Activated naive CD8-positive, alpha-beta T cell treated with anti-CD3 and anti-CD28 coated beads, Interleukin-2, amount 50 U/mL, for 24 hours (primary cell): ENCODE measurements around the gene FAM227B.
"Not testable (repeated sequence)": the region's sequence is repeated elsewhere in the genome, so short reads cannot be mapped to it uniquely, and the experiment has no call there.

Source experiments
- ATAC-seq: fragments of 150-1000 bp; cut with Tn5 transposase; one replicate; pipeline ENCODE4 v1.10.0; 2021
- DNase-seq: peaks from one replicate; pipeline ENCODE4 v3.0.0; 2021
- H3K27ac Mint-ChIP-seq: one replicate; pipeline ENCODE4 v1.8.0; 2021; ENCODE audit warnings: mild to moderate bottlenecking, mixed read lengths
- H3K27me3 Mint-ChIP-seq: one replicate; pipeline ENCODE4 v1.8.0; 2021; ENCODE audit warnings: mixed read lengths
- H3K36me3 Mint-ChIP-seq: one replicate; pipeline ENCODE4 v1.8.0; 2021; ENCODE audit warnings: low read depth, mixed read lengths
- H3K4me1 Mint-ChIP-seq: one replicate; pipeline ENCODE4 v1.8.0; 2021; ENCODE audit warnings: mixed read lengths
- H3K4me3 Mint-ChIP-seq: one replicate; pipeline ENCODE4 v1.8.0; 2021; ENCODE audit warnings: mild to moderate bottlenecking, moderate library complexity, mixed read lengths
- H3K9me3 Mint-ChIP-seq: one replicate; pipeline ENCODE4 v1.8.0; 2021; ENCODE audit warnings: mixed read lengths

The FAM227B gene

GRCh38 chr15:49423021-49423420 is 197.6 kb downstream of the FAM227B start, which contains the start of gene FGF7:
TSS of gene FGF7 (plus strand) at chr15:49423242. CDS start at chr15:49424298, 1,056 bp downstream.
- Mint-ChIP-seq H3K9me3 (no peaks in the 10 kb centered on the region), H3K27me3 (no peaks in the 10 kb centered on the region), H3K36me3 (no peaks in the 10 kb centered on the region), H3K4me1 (peaks cover 4% of the 10 kb centered on the region), H3K4me3 (no peak within 1 kb of the TSS), H3K27ac (peak within 1 kb of the TSS; percentile 49)
- ATAC-seq (no peak), DNase-seq (no peak)

GRCh38 chr15:49421991-49422390 is 198.6 kb downstream of the FAM227B start:
- peaks cover 4% of the 10 kb centered on the region for H3K4me1 Mint-ChIP-seq
- H3K36me3 Mint-ChIP-seq: no peaks in the 10 kb centered on the region
- DNase-seq (peak; percentile 3), ATAC-seq (no peak)
- H3K27me3 Mint-ChIP-seq: no peaks in the 10 kb centered on the region
- no peaks in the 10 kb centered on the region for H3K9me3 Mint-ChIP-seq
- peak overlapping the region; percentile 49 for H3K27ac Mint-ChIP-seq
- H3K4me3 Mint-ChIP-seq: no peak overlapping the region

- no peak for DNase-seq
- Mint-ChIP-seq H3K36me3 (no peaks in the 10 kb centered on the region), H3K4me3 (no peak overlapping the region), H3K4me1 (peaks cover 4% of the 10 kb centered on the region), H3K27ac (no peak overlapping the region), H3K9me3 (no peaks in the 10 kb centered on the region), H3K27me3 (peaks cover 5% of the 10 kb centered on the region)
- ATAC-seq: no peak
Observed at GRCh38 chr15:49418811-49419210, 201.8 kb downstream of the FAM227B start.

DNA sequence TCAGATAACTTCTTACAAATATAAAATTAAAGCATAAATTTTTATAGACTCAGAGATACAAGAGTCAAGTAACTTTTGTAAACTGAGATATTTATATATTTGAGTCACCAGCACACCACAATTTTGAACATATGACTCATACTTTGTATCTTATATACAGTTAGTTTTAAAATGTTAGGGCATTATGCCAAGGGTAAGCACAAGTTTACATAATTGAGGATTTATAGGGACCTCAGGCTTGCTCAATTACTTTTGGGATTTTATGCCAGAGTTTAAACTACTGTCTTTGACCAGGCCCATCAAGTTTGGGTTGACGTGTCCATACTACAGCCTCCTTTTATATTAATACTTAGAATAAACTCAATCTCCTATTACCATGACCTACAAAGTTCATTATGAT is 205.0 kb downstream of the FAM227B start:
- Mint-ChIP-seq H3K27me3 (peaks cover 5% of the 10 kb centered on the region), H3K27ac (no peak overlapping the region), H3K4me3 (no peak overlapping the region), H3K36me3 (no peaks in the 10 kb centered on the region), H3K9me3 (no peaks in the 10 kb centered on the region), H3K4me1 (no peaks in the 10 kb centered on the region)
- ATAC-seq (no peak), DNase-seq (no peak)

DNA sequence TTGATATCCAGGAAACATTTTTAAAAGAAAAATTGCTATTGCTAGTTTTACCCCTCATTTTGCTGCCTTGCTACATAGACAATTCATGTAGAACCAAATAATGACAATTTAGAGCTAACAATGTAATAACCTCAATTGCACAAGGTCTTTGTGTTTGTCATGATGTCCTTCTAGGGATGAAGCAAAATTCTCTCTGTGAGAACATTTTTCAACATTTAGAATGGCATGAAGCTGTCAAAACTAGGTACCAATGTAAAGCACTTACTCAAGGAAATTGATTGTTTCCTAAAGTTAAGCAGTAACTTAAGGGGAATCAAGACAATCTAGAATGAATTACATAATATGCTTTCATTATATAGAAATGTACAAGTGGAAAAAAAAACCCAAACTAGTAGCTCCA is 205.5 kb downstream of the FAM227B start:
- ATAC-seq: no peak
- H3K27me3 Mint-ChIP-seq: peaks cover 5% of the 10 kb centered on the region
- no peak for DNase-seq
- no peaks in the 10 kb centered on the region for H3K4me1 Mint-ChIP-seq
- no peaks in the 10 kb centered on the region for H3K9me3 Mint-ChIP-seq
- H3K4me3 Mint-ChIP-seq: no peak overlapping the region
- H3K36me3 Mint-ChIP-seq: no peaks in the 10 kb centered on the region
- no peak overlapping the region for H3K27ac Mint-ChIP-seq

DNA sequence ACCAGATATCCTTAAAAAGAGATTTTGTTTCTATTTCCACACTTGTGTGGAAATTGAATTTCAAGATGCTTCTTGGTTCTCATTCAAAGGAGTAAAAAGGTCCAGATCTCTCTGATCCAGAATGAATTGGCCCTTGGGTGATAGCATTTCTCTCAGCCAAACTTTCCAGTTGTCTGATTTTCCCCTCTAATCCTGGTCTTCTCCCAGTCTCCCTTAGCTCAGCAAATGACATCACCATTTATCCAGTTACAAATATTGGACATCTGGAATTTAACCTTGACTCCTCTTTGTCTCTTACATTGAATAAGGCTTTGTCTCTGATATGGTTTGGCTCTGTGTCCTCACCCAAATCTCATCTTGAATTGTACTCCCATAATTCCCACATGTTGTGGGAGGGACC is 207.8 kb downstream of the FAM227B start:
- Mint-ChIP-seq H3K4me3 (no peak overlapping the region), H3K4me1 (no peaks in the 10 kb centered on the region), H3K27ac (no peak overlapping the region), H3K27me3 (peaks cover 5% of the 10 kb centered on the region), H3K9me3 (no peaks in the 10 kb centered on the region), H3K36me3 (no peaks in the 10 kb centered on the region)
- no peak for ATAC-seq
- no peak for DNase-seq

- ATAC-seq: no peak
- Mint-ChIP-seq H3K27me3 (peaks cover 5% of the 10 kb centered on the region), H3K36me3 (no peaks in the 10 kb centered on the region)
Observed at GRCh38 chr15:49410641-49411040, 210.0 kb downstream of the FAM227B start.

GRCh38 chr15:49406352-49407118 is 214.1 kb downstream of the FAM227B start:
- Mint-ChIP-seq H3K9me3 (peaks cover 17% of the 10 kb centered on the region), H3K27ac (no peak overlapping the region), H3K27me3 (no peaks in the 10 kb centered on the region), H3K4me3 (no peak overlapping the region), H3K4me1 (no peaks in the 10 kb centered on the region), H3K36me3 (no peaks in the 10 kb centered on the region)
- no peak for ATAC-seq
- DNase-seq: no peak

More at GRCh38 chr15:49410641-49411040, 210.0 kb downstream of the FAM227B start:
- no peak overlapping the region for H3K4me3 Mint-ChIP-seq
- H3K9me3 Mint-ChIP-seq: no peaks in the 10 kb centered on the region
- no peaks in the 10 kb centered on the region for H3K4me1 Mint-ChIP-seq
- DNase-seq: no peak
- no peak overlapping the region for H3K27ac Mint-ChIP-seq

GRCh38 chr15:49402515-49403296 is 217.9 kb downstream of the FAM227B start:
- H3K4me3 Mint-ChIP-seq, H3K36me3 Mint-ChIP-seq, H3K27me3 Mint-ChIP-seq, H3K27ac Mint-ChIP-seq, ATAC-seq, H3K4me1 Mint-ChIP-seq, DNase-seq: not testable (repeated sequence)
- H3K9me3 Mint-ChIP-seq: peaks cover 17% of the 10 kb centered on the region

DNA sequence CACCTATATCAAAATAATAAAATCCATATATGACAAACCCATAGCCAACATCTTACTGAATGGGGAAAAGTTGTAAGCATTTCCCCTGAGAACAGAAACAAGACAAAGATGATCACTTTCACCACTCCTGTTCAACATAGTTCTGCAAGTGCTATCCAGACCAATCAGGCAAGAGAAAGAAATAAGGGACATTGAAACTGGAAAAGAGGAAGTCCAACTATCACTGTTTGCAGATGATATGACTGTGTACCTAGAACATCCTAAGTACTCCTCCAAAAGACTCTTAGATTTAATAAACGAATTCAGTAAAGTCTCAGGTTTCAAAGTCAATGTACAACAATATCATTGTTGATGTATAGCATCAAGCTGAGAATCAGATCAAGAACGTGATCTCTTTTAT is 233.1 kb downstream of the FAM227B start:
- DNase-seq (no peak), ATAC-seq (no peak)
- no peaks in the 10 kb centered on the region for H3K27me3 Mint-ChIP-seq
- no peak overlapping the region for H3K27ac Mint-ChIP-seq
- peaks cover 3% of the 10 kb centered on the region for H3K36me3 Mint-ChIP-seq
- H3K9me3 Mint-ChIP-seq: peaks cover 4% of the 10 kb centered on the region
- no peaks in the 10 kb centered on the region for H3K4me1 Mint-ChIP-seq
- H3K4me3 Mint-ChIP-seq: no peak overlapping the region

GRCh38 chr15:49383266-49383665 is 237.4 kb downstream of the FAM227B start:
- H3K27me3 Mint-ChIP-seq: no peaks in the 10 kb centered on the region
- DNase-seq: no peak

DNA sequence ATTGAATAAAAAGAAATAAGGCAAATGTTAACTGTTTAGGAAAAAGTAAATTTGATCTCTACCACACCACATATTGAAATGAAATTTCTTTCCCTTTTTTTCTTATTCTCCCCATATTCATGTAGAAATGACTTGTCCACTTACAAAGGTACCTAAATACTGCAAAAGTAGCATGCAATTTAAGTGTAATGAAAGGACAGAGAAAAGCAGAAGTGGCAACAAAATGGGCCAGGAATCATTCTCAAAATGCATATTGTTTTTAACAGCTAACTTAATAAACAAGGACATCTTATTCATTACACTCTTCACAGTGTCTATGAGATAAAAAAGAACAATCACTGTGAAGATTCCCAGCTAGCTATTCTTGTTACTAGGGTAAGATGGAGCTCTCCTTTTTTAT is 238.2 kb downstream of the FAM227B start:
- ATAC-seq (no peak), DNase-seq (no peak)
- Mint-ChIP-seq H3K27me3 (no peaks in the 10 kb centered on the region), H3K9me3 (peaks cover 4% of the 10 kb centered on the region), H3K4me1 (no peaks in the 10 kb centered on the region), H3K36me3 (peaks cover 3% of the 10 kb centered on the region), H3K27ac (no peak overlapping the region), H3K4me3 (no peak overlapping the region)

More at GRCh38 chr15:49383266-49383665, 237.4 kb downstream of the FAM227B start:
- Mint-ChIP-seq H3K27ac (no peak overlapping the region), H3K36me3 (peaks cover 3% of the 10 kb centered on the region), H3K9me3 (peaks cover 4% of the 10 kb centered on the region), H3K4me3 (no peak overlapping the region), H3K4me1 (no peaks in the 10 kb centered on the region)
- ATAC-seq: no peak

DNA sequence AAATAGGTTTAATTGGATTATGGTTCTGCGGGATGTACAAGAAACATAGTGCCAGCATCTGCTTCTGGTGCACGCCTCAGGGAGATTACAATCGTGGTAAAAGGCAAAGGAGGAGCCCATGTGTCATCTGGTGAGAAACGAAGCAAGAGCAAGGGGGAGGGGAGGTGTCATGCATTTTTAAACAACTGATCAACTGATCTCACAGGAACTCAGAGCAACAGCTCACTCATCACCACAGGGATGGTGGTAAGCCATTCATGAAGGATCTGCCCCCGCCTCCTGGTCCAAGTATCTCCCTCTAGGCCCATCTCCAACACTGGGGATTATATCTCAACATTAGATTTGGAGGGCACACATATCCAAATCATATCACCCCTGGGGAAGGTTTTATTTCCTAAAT is 239.7 kb downstream of the FAM227B start:
- H3K9me3 Mint-ChIP-seq: peaks cover 4% of the 10 kb centered on the region
- H3K4me1 Mint-ChIP-seq: no peaks in the 10 kb centered on the region
- no peak for DNase-seq
- H3K27me3 Mint-ChIP-seq: no peaks in the 10 kb centered on the region
- peaks cover 3% of the 10 kb centered on the region for H3K36me3 Mint-ChIP-seq
- no peak for ATAC-seq
- H3K4me3 Mint-ChIP-seq: no peak overlapping the region
- no peak overlapping the region for H3K27ac Mint-ChIP-seq

- no peak overlapping the region for H3K4me3 Mint-ChIP-seq
- DNase-seq (no peak), ATAC-seq (no peak)
- H3K9me3 Mint-ChIP-seq: no peaks in the 10 kb centered on the region
- H3K27ac Mint-ChIP-seq: no peak overlapping the region
- no peaks in the 10 kb centered on the region for H3K36me3 Mint-ChIP-seq
- no peaks in the 10 kb centered on the region for H3K27me3 Mint-ChIP-seq
- no peaks in the 10 kb centered on the region for H3K4me1 Mint-ChIP-seq
Observed at GRCh38 chr15:49379996-49380395, 240.6 kb downstream of the FAM227B start.

GRCh38 chr15:49372366-49372765 is 248.3 kb downstream of the FAM227B start:
- Mint-ChIP-seq H3K27ac (no peak overlapping the region), H3K9me3 (no peaks in the 10 kb centered on the region)

More at GRCh38 chr15:49372366-49372765, 248.3 kb downstream of the FAM227B start:
- H3K36me3 Mint-ChIP-seq: no peaks in the 10 kb centered on the region
- no peak for DNase-seq
- no peaks in the 10 kb centered on the region for H3K27me3 Mint-ChIP-seq
- no peak overlapping the region for H3K4me3 Mint-ChIP-seq
- no peak for ATAC-seq
- H3K4me1 Mint-ChIP-seq: no peaks in the 10 kb centered on the region
